Head of caudate nucleus (tissue), 42 donors: Measurements from ENCODE around the gene KCNAB2.
"Not testable (repeated sequence)": the region's sequence is repeated elsewhere in the genome, so short reads cannot be mapped to it uniquely, and the experiment has no call there.

Experiments used
- DNase-seq, 42 donors: peaks; one replicate each; pipeline versions ENCODE4 v3.0.0 to v3.0.0-alpha.2; 2020 to 2021; ENCODE audit warnings: mixed read lengths in 7 of 42
- intact Hi-C: fragments of 100-400 bp; cut with DNase I; formaldehyde crosslinking; loops from one replicate; pipeline ENCODE4 v1.15.0; 2022

KCNAB2 gene

DNA sequence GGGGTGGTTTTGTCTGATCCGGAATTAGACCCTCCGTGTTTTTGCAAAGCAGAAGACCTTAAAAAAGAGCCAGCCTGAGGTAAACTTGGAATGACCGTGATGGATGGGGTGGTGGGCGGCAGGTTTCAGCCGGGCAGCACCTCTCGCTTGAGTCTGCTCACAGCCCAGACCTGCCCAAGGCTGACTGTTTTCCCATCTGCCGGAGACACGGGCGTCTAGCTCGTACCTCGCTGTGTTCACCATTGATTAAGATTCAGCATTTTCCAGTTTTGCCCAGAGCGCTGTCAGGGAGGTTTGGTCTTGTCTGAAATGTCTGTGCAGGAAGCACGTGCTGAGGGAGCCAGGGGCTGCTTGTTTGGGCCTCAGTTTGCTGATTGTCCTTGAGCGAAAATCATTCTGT, 591 bp downstream of the KCNAB2 start:
- intact Hi-C loops: no loop called here
- DNase-seq: no peak

DNA sequence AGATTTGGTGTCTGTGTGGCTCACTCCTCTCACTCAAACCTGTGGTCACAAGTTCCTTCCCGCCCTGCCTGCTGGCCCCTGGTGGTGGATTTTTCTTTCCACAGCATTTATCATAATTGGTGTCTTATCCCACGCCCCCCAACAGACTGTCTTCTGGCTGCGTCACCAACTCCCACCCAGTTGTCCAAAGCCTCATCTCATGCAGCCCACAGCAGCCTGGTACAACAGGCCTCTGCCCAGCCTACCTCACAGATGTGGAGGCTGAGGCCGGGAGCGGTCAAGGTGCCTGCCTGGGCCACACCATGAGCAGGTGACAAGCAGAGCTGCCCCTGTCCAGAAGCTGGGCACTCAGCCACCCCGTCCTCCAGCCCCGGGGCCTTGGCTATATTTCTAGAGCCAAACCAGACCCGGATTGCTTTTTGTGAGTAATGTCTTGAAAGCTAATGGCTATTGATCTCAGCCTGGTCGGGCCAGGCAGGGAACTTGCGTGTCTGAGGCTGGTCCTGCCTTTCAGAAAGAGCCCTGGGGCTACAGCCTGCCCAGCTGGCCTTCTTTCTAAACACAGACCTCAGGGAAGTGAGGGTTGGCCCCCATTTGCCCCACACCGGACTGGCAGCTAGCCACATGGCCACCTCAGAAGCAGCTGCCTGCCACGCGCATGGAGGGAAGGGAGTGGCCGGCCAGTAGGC, 2.6 kb downstream of the KCNAB2 start:
- intact Hi-C loops: no loop called here
- DNase-seq: no peak

DNA sequence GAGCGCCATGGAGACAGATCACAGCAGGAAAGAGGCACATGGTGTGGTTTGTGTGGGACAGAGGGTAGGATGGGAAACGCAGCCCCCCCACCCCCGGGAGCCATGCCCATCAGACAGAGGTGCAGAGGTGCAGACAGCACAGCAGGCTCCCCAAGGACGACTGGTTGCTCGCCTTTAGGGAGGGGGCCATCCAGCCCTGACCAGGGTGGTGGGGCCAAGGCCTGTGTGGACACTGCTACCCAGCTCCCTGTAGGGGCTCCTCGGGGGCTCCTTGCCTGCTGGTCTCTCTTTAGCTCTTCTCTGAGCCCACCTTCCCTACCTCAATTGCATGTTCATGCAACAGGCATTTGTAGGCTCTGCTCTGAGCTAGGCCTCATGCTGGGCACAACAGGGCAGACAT, 3.7 kb downstream of the KCNAB2 start:
- intact Hi-C loops: no loop called here
- DNase-seq: no peak

DNA sequence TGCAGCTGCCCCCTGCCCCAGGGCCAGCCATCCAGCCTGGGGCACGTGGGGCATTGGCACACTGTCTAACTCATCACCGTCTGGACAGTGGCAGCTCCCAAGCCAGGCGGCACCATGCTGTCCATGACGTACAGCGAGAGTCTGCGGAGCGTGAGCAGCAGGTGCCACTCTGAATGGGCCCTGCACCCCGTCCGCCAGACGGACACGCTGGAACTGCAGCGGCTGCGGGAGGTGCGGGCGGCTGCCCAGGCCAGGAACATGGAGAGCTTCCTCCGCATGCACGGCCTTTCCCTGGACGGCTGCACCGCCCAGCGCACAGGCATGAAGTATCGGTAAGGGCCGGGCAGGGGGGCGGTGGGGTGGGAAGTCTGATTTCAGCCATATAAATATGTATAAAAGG, 5.7 kb downstream of the KCNAB2 start:
- intact Hi-C loops: loop anchor here (5.0 kb wide), 1 partner anchor 196 kb away; no protein-coding TSS in a partner anchor
- DNase-seq: no peak

DNA sequence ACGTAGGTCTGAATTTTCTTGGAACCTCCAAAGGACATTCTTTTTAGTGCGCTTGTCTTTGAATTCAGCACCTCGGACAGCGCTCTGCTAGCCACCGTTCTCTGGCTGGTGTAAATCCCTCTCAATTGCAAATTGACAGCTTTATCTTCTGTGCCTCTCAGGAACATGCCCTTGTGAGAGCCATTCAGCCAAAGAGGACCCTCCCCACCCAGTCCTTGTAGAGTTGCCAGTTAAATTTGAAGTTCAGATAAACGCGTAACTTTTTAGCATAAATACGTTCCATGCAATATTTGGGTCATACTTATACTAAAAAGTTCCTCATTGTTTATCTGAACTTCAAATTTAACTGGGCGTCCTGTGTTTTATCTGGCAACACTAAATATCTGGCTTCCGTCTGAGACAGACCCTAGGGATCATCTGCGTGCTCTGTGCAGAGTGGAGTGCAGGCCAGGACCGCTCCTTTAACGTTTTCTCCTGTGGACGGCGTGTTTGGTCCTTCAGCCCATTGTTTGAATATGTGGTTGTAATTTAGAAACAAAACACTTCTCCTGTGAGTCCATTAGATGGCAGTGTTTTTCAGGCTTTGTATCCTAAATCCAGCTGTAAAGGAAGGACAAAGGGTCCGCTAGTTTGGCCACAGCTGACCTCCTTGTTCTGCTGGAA, 7.0 kb downstream of the KCNAB2 start:
- intact Hi-C loops: loop anchor here (5.0 kb wide), 1 partner anchor 195 kb away; no protein-coding TSS in a partner anchor
- DNase-seq: peak in 31 of 42 donors; percentile 32 to 85 (median 59)

DNA sequence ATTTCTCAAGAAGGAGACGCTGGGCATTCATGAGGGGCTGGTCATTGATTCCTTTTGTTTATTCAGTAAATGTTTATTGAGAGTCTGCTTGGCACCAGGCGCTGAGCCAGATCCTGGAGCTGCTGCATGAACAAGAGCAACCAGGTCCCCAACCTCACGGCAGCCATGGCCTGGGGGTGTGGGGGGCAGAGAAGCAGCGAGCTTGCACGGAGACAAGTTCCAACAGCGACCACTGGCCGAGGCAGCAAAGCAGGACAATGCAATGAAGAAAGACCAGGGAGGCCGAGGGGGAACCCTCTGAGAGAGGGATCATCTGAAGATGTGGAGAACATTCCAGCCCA, 7.5 kb downstream of the KCNAB2 start:
- no peak for DNase-seq
- intact Hi-C loops: loop anchor here (5.0 kb wide), 1 partner anchor 194 kb away; no protein-coding TSS in a partner anchor

DNA sequence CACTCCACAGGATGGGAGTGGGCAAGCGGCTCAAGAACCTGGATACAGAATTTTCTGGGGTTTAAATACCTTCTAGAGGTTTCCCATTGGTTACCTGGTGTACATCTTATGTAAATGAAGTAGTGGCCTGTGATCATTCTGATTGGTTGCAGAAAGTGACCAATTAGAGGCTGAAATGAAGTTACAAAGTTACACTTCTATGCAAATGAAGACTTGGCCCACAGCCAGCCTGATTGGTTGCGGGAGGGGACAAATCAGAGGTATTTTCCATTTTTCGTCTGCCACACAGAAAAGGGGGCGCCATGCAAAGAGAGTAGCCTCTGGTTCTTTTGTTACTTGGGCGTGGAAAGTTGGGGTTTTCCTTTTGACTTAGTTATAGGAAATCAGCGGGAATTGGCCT, 8.9 kb downstream of the KCNAB2 start:
- no peak for DNase-seq
- intact Hi-C loops: loop anchor here (5.0 kb wide), 1 partner anchor 193 kb away; no protein-coding TSS in a partner anchor

DNA sequence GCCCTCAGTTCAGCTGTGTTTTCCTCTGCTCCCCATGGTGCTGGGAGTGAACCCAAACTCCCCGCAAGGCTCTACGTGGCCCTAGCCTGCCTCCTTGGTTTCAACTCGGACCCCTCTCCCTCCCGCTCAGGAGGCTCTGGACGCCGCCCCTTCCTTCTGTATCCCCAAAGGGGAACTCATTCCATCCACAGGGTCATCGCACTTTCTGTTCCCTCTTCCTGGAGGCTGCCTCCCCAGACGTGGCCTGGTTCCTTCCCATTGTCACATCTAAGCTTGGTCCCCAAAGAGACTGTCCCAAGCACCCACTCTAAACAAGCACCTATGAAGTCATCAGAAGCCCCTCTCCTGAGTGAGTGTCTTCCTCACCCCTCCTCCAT, 10.9 kb downstream of the KCNAB2 start:
- intact Hi-C loops: no loop called here

DNA sequence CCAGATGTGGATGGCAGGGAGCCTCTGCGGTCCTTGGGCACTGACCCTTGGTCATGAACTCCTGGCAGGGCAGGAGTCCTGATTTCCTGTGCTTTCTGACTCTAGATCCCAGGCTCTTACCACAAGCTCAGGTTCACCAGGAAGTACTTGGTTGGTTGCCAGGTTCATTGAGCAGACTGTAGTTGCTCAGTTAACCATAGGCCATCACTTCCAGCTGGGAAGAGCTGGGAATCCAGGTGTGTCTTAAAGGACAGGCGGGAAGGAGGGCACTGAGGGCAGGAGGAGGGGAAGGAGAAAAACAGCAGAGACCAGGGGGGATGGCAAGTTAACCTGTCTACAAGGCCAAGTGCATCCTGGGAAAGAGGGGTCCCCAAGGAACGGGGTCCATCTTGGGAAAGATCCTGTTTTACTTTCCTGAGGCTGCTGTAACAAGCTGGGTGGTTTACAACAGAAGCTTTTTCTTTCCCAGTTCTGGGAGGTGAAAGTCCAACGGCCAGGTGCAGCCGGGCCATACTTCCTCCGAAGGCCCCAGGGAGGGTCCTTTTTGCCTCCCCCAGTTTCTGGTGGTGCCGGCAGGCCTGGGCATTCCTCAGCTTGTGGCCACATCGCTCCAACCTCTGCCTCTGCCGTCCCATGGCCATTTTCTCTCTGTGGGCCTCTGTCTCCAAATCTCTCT, 11.6 kb downstream of the KCNAB2 start:
- intact Hi-C loops: no loop called here

More for the DNA sequence above, 10.9 kb downstream of the KCNAB2 start:
- peak in 3 of 42 donors; percentile 26 to 51 (median 37) for DNase-seq

DNA sequence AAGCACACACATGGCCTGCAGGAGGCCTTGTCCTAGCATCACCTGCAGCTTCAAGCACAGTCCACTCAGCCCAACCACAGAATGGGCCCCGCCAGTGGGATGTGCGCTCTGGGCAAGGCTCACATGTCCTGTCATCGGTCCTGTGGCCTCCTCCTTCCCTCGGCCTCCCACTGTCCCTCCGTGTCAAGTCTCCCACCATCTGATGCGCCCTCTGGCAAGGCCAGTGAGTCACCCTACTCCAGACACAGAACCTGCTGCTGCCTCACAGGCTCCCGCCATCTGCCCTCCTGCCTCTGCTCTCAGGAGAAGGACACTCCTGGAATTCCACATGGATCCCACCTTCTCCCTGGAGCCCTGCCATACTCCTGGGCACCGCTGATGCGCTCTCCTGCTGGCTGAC, 14.2 kb downstream of the KCNAB2 start:
- intact Hi-C loops: no loop called here

More for the DNA sequence above, 11.6 kb downstream of the KCNAB2 start:
- DNase-seq: no peak

DNA sequence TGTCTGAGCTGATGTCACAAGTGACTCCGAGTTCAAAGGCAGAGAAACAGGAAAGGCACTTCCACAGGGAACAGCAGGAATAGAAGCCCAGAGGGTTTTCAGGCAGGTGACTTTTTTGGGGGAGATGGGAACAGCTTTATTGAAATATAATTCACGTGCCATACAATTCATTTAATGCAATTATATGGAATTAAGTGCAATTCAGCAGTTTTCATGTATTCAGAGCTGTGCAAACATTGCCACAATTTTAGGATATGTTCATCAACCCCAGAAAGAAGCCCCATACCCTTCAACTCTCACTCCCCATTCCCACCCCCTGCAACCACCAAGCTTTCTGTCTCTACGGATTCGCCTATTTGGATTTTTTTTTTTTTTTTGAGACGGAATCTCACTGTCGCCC, 17.0 kb downstream of the KCNAB2 start:
- intact Hi-C loops: no loop called here
- no peak for DNase-seq

More for the DNA sequence above, 14.2 kb downstream of the KCNAB2 start:
- DNase-seq: no peak

DNA sequence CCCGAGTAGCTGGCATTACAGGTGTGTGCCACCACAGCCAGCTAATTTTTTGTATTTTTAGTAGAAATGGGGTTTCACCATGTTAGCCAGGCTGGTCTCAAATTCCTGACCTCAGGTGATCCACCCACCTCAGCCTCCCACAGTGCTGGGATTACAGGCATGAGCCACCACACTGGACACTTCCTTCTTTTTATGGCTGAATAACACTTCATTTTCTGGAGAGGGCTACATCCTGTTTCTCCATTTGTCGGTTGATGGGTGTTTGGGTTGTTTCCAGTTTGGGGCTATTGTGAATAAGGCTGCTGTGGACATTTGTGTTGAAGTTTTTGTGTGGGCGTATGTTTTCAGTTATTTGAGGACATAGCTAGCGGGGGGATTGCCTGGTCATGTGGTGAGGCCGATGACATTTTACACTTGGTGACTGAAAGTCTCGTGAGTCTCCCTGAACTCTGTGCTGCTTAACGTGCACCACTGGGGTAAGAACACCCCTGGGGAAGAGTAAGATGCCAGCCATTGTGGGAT, 17.9 kb downstream of the KCNAB2 start:
- DNase-seq, intact Hi-C loops: not testable (repeated sequence)

DNA sequence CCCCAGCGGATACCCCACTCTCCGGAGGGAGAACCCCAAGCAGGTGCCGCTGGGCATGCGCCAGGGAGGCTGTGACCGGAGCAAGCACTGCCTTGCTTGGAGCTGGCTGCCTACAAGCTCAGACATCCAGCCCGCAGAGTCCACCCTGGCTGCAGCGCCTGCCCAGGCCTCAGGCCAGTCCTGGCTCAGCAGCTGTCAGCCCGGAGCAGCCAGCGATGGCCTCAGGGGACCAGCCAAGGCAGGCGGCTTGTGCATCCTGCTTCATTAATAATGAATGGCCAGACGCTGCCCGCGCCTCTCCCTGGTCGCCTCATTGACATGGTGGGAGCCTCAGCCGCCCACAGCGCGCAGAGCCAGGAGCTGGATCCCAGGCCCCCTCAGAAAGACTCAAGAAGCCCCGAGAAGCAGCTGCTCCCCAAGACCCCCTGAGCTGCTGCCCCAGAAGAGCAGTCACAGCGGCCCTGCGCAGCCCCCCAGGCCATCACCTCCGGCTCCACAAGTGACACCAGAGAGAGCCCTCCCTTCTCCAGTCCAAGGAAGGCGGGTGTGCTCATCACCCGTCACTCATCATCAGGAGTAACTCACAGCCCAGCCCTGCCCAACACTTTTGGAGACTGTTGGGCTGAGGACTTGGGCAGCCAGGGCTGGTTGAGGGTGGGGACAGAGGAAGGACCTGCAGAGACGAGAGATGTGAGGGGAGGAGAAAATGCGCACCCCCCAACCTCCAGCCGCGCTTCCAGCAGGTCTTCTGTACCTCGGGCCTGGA, 19.6 kb downstream of the KCNAB2 start:
- intact Hi-C loops: no loop called here
- peak in 6 of 42 donors; percentile 30 to 54 (median 42) for DNase-seq

DNA sequence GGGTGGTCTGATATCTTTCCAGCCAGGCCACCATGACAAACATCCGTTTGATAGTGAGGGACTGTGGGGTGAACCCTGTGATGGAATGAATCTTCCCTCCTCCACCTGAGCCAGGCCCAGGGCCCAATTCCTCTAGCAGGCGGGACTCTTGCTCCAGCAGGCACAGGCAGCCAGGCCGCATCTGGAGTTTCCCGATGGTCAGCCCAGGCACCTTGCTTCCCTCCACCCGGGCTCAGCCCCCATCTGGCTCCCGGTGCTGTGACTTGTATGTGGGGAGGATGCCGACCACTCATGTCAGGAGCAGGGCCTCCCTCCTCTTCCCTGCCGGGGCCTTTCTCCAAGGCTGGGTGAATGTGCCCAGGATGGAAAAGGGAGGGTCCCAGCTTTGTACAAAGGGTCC, 21.0 kb downstream of the KCNAB2 start:
- intact Hi-C loops: no loop called here
- no peak for DNase-seq

DNA sequence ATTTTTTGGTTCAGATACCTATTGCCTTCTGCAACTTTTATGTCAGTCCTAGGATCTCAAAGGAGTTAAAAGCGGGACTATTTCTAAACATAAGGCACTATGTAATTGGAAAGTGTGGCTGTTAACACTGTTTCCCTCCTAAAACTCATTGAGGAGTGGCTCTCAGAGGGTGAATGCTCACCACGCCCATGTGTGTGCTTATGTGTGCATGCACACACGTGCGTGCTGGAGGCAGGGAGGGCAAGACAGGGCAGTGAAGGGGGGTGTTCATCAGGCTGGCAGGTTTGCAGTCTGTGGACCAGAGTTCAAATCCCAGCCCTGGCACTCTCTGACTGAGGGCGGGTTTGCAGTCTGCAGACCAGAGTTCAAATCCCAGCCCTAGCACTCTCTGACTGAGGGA, 22.4 kb downstream of the KCNAB2 start:
- DNase-seq: no peak
- intact Hi-C loops: no loop called here

DNA sequence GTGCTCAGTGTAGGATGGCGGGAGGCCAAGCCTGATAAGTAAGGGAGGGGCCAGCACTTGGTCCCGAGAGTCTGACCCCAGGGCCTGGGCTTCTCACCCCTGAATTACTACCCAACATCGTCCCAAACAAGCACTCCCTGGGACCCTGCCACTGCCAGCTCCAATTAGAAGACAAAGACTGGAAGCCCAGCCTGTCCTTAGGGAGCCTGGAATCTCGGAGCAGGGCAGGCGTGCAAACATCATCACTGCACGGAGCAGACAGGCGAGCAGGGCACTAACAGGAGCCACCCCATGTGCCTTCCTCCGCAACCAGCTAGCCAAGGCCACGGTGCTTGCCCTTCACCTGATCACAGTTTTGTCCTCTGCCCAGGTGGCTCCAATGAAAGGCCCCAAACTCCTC, 23.2 kb downstream of the KCNAB2 start:
- DNase-seq: no peak
- intact Hi-C loops: no loop called here

DNA sequence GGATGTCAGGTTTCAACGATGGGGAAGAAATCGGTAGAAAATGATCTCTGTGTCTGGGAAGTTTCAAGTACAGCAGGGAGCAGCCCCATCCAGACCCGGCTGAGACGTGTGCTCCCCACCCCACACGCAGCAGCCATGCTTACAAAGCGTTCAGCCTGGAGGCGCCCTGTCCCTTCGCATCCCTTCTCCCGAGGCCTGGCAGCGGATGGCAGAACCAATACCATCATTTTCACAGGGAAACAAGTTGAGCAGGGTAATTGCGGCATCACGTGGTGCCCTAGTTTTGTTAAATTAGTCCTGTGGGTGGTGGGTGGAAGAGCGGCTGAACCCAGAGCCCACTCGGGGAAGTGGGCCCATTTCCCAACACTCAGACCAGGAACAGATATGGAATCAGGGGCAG, 23.9 kb downstream of the KCNAB2 start:
- intact Hi-C loops: no loop called here
- DNase-seq: peak in 20 of 42 donors; percentile 28 to 73 (median 46)

DNA sequence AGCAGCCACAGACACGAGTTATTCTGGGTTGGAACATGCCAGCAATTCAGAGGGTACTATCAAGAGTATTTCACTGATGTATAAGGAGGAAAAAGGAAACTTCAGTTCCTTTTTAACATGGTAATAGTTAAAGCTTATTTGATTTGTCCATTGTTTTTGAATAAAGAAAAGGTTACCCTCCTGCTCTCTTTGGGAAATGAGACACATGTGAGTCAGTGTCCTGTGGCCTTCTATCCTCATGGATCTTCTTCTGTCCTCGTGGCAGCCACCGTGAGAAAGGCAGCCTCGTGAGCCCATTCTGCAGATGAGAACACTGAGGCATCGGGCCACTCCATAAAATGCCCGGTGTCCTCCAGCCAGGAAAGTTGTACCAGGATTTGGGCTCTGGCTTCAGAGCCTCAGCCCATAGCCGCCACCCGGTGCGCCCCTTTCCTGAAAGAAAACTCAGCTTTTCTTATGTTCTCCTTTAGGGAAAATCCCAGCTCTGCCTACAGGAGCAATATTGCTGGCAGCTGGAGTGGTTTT, 24.8 kb downstream of the KCNAB2 start:
- DNase-seq: no peak
- intact Hi-C loops: no loop called here

DNA sequence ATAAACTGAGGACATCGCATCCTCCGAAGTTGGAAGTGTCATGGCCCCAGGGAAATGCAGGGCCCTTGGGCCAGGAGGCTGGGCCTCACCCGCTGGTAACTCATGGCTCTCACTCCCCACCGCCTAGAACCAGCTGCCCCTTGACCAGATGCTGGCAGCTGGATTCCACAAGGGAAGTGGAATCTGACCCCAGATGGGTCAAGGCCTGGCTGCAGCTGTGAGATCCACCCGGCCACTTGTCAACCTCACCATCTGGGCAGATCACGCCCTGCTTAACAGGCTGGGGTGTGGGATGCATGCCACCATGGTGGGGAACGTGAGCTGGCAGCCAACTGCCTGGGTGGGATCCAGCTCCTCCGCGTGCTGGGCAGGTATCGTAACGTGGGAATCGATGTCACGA, 25.5 kb downstream of the KCNAB2 start:
- intact Hi-C loops: no loop called here
- DNase-seq: no peak
